Measurements from ENCODE around the gene IFFO2. TPM values are rescaled to one million over a fixed set of nuclear protein-coding genes. Genes with fewer than 3 reads are reported as not detected.

Gene IFFO2
- total and polyA plus RNA-seq, 2 of the 13 experiments (the other 11 are each of a cell fraction or from before 2014, with no cell fraction given), result 7.3 to 16.7 TPM

GRCh38 chr1:18913065-18913835, 43.2 kb downstream of the IFFO2 start (continued):
- TF ChIP-seq ZMYM4 (CRISPR knock-in tag; IDR thresholded peaks at IDR 0.05), result peak; percentile 31; the same call in 1 of the 2 replicates
- 0 out of 2 replicates have a peak, but pooled peaks have one; percentile 55 for TF ChIP-seq MEIS2 (CRISPR knock-in tag; IDR thresholded peaks at IDR 0.05)
- no peak for TF ChIP-seq ZNF543 (CRISPR knock-in tag; IDR thresholded peaks at IDR 0.05)
- TF ChIP-seq ZBED4 (CRISPR knock-in tag; IDR thresholded peaks at IDR 0.05; ENCODE audit: borderline replicate concordance), result peak; percentile 58; the same call in 1 of the 2 replicates
- no peak for TF ChIP-seq ZNF20 (CRISPR knock-in tag; IDR thresholded peaks at IDR 0.05)
- TF ChIP-seq ZBTB42 (CRISPR knock-in tag; IDR thresholded peaks at IDR 0.05), result peak; percentile 70; the same call in 1 of the 2 replicates
- no peak for TF ChIP-seq ZBTB8A (CRISPR knock-in tag; IDR thresholded peaks at IDR 0.05; ENCODE audit: borderline replicate concordance, low read depth)
- TF ChIP-seq AGO2 (optimal IDR thresholded peaks at IDR 0.05; ENCODE audit: low read depth, low read length), result no peak
- peak; percentile 74; the same call in 1 of the 2 replicates for TF ChIP-seq SMC3 (IDR thresholded peaks at IDR 0.05; ENCODE audit: low read length)
- TF ChIP-seq TFDP2 (CRISPR knock-in tag; IDR thresholded peaks at IDR 0.05), result no peak
- TF ChIP-seq HNRNPK (IDR thresholded peaks at IDR 0.05; ENCODE audit: low read depth, low read length, poor library complexity, severe bottlenecking), result no peak
- peak; percentile 96 for TF ChIP-seq STAG1 (CRISPR knock-in tag; IDR thresholded peaks at IDR 0.05)
- no peak for TF ChIP-seq NAIF1 (CRISPR knock-in tag; IDR thresholded peaks at IDR 0.05; ENCODE audit: borderline replicate concordance)
- TF ChIP-seq LRRFIP1 (CRISPR knock-in tag; conservative IDR thresholded peaks at IDR 0.05), result no peak
- TF ChIP-seq ZFP90 (CRISPR knock-in tag; IDR thresholded peaks at IDR 0.05; ENCODE audit: borderline replicate concordance), result peak; percentile 80
- no peak for TF ChIP-seq ZNF180 (CRISPR knock-in tag; IDR thresholded peaks at IDR 0.05; ENCODE audit: borderline replicate concordance, low read depth)
- TF ChIP-seq CHCHD3 (CRISPR knock-in tag; IDR thresholded peaks at IDR 0.05), result no peak
- no peak for TF ChIP-seq ZNF343 (CRISPR knock-in tag; IDR thresholded peaks at IDR 0.05)
- TF ChIP-seq ZNF788 (CRISPR knock-in tag; IDR thresholded peaks at IDR 0.05; ENCODE audit: borderline replicate concordance), result peak; percentile 30; the same call in 1 of the 2 replicates
- no peak for TF ChIP-seq ZFAT (CRISPR knock-in tag; conservative IDR thresholded peaks at IDR 0.05)
